ENCODE results near the gene G6PC1.

GRCh38 chr17:42929497-42929844, 28.9 kb downstream of the G6PC1 start:
- TF ChIP-seq, protein P1, sequence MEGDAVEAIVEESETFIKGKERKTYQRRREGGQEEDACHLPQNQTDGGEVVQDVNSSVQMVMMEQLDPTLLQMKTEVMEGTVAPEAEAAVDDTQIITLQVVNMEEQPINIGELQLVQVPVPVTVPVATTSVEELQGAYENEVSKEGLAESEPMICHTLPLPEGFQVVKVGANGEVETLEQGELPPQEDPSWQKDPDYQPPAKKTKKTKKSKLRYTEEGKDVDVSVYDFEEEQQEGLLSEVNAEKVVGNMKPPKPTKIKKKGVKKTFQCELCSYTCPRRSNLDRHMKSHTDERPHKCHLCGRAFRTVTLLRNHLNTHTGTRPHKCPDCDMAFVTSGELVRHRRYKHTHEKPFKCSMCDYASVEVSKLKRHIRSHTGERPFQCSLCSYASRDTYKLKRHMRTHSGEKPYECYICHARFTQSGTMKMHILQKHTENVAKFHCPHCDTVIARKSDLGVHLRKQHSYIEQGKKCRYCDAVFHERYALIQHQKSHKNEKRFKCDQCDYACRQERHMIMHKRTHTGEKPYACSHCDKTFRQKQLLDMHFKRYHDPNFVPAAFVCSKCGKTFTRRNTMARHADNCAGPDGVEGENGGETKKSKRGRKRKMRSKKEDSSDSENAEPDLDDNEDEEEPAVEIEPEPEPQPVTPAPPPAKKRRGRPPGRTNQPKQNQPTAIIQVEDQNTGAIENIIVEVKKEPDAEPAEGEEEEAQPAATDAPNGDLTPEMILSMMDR (IDR thresholded peaks at IDR 0.05) = no peak
- TF ChIP-seq, protein P2, sequence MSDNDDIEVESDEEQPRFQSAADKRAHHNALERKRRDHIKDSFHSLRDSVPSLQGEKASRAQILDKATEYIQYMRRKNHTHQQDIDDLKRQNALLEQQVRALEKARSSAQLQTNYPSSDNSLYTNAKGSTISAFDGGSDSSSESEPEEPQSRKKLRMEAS (CRISPR knock-in tag; IDR thresholded peaks at IDR 0.05) = no peak
- no peak for TF ChIP-seq NR2C2 (CRISPR knock-in tag; IDR thresholded peaks at IDR 0.05)
- TF ChIP-seq CREB1 (CRISPR knock-in tag; IDR thresholded peaks at IDR 0.05) = no peak
- TF ChIP-seq, protein P3, sequence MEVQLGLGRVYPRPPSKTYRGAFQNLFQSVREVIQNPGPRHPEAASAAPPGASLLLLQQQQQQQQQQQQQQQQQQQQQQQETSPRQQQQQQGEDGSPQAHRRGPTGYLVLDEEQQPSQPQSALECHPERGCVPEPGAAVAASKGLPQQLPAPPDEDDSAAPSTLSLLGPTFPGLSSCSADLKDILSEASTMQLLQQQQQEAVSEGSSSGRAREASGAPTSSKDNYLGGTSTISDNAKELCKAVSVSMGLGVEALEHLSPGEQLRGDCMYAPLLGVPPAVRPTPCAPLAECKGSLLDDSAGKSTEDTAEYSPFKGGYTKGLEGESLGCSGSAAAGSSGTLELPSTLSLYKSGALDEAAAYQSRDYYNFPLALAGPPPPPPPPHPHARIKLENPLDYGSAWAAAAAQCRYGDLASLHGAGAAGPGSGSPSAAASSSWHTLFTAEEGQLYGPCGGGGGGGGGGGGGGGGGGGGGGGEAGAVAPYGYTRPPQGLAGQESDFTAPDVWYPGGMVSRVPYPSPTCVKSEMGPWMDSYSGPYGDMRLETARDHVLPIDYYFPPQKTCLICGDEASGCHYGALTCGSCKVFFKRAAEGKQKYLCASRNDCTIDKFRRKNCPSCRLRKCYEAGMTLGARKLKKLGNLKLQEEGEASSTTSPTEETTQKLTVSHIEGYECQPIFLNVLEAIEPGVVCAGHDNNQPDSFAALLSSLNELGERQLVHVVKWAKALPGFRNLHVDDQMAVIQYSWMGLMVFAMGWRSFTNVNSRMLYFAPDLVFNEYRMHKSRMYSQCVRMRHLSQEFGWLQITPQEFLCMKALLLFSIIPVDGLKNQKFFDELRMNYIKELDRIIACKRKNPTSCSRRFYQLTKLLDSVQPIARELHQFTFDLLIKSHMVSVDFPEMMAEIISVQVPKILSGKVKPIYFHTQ (CRISPR knock-in tag; IDR thresholded peaks at IDR 0.05) = no peak
- no peak for TF ChIP-seq TEAD4 (CRISPR knock-in tag; IDR thresholded peaks at IDR 0.05)
- no peak for TF ChIP-seq NR3C1 (CRISPR knock-in tag; conservative IDR thresholded peaks at IDR 0.05; ENCODE audit: low read depth)
- TF ChIP-seq JAZF1 (CRISPR knock-in tag; IDR thresholded peaks at IDR 0.05) = no peak
- TF ChIP-seq, protein P4, sequence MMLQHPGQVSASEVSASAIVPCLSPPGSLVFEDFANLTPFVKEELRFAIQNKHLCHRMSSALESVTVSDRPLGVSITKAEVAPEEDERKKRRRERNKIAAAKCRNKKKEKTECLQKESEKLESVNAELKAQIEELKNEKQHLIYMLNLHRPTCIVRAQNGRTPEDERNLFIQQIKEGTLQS (CRISPR knock-in tag; conservative IDR thresholded peaks at IDR 0.05) = no peak
- TF ChIP-seq, protein P5, sequence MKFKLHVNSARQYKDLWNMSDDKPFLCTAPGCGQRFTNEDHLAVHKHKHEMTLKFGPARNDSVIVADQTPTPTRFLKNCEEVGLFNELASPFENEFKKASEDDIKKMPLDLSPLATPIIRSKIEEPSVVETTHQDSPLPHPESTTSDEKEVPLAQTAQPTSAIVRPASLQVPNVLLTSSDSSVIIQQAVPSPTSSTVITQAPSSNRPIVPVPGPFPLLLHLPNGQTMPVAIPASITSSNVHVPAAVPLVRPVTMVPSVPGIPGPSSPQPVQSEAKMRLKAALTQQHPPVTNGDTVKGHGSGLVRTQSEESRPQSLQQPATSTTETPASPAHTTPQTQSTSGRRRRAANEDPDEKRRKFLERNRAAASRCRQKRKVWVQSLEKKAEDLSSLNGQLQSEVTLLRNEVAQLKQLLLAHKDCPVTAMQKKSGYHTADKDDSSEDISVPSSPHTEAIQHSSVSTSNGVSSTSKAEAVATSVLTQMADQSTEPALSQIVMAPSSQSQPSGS (CRISPR knock-in tag; IDR thresholded peaks at IDR 0.05; ENCODE audit: borderline replicate concordance, low read depth) = no peak
- no peak for TF ChIP-seq ESRRA (CRISPR knock-in tag; IDR thresholded peaks at IDR 0.05; ENCODE audit: borderline replicate concordance)
- TF ChIP-seq ATF6 (CRISPR knock-in tag; IDR thresholded peaks at IDR 0.05) = no peak
- no peak for TF ChIP-seq E2F5 (CRISPR knock-in tag; IDR thresholded peaks at IDR 0.05)
- no peak for TF ChIP-seq TEAD1 (CRISPR knock-in tag; IDR thresholded peaks at IDR 0.05)
